Measurements from ENCODE around the gene MAP7D3.

DNA sequence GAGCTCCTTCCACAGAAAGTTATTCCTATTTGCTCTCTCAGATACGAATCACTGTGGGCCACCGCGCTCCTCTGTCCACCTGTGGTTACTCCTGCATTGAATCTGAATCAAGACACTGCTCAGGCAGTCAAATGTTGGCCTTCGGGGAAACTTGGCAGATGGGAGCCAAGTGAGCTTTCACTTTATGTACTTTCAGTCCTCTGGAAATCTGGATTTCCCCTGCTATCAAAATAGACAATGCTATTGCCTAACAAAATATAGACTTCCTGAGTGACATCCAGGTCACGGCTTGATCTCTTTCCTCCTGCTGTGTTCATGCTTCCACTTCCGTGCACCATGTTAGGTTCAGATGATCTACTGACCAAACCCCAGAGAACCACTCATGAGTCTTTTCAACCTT lies 60.0 kb downstream of the MAP7D3 start:
- TF ChIP-seq, protein P1, sequence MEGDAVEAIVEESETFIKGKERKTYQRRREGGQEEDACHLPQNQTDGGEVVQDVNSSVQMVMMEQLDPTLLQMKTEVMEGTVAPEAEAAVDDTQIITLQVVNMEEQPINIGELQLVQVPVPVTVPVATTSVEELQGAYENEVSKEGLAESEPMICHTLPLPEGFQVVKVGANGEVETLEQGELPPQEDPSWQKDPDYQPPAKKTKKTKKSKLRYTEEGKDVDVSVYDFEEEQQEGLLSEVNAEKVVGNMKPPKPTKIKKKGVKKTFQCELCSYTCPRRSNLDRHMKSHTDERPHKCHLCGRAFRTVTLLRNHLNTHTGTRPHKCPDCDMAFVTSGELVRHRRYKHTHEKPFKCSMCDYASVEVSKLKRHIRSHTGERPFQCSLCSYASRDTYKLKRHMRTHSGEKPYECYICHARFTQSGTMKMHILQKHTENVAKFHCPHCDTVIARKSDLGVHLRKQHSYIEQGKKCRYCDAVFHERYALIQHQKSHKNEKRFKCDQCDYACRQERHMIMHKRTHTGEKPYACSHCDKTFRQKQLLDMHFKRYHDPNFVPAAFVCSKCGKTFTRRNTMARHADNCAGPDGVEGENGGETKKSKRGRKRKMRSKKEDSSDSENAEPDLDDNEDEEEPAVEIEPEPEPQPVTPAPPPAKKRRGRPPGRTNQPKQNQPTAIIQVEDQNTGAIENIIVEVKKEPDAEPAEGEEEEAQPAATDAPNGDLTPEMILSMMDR (IDR thresholded peaks at IDR 0.05), result no peak
- no peak for TF ChIP-seq POLR2A (IDR thresholded peaks at IDR 0.05)
